NOMO-1 treated with DMSO at 0.1 percent for 48 hours (cell line): Measurements from ENCODE around the gene SARM1.
"Not testable (repeated sequence)": the region's sequence is repeated elsewhere in the genome, so short reads cannot be mapped to it uniquely, and the experiment has no call there.

Source experiments
- DNase-seq: peaks from one replicate; lab custom pipeline; 2025; ENCODE audit not compliant: unreplicated experiment; lab: John Stamatoyannopoulos, UW

SARM1 gene

DNA sequence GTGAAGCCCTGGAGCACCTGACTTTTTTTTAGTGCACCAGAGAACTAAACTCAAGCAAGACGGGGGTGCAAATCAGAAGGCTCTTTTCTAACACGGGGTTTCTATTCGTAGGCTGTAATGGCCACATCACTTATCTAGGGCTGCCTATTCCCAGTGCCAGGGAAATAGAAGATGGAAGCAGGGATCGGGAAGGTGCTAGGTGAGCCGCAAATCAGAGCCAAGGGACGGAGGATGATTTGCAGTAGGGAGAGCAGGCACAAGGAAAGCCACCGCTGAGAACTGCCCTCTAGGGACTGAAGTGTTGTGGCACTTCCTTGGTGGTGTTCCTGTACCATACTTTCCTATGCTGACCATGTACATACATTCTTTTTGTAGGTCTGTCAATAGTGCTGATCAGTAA lies 42.3 kb downstream of the SARM1 start:
- DNase-seq: no peak

DNA sequence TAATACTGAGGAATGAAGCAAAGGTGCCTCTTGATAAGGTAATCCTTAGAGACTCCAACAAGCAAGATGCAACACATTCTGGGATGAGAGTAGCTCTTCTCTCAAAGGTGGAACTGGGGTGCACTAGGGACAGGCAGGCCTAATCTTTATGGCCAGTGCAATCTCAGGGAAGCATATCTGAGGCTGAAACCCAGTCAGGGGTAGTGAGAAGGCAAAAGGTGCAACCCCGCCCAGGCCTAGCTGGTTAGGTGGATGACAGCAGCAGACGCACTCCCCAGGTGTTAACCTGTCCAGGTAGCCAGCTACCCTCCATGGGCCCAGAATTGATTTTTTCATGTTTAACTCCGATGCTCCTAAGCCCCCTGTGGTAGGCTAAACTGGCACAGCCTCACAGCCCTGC lies 44.4 kb downstream of the SARM1 start:
- DNase-seq: no peak

DNA sequence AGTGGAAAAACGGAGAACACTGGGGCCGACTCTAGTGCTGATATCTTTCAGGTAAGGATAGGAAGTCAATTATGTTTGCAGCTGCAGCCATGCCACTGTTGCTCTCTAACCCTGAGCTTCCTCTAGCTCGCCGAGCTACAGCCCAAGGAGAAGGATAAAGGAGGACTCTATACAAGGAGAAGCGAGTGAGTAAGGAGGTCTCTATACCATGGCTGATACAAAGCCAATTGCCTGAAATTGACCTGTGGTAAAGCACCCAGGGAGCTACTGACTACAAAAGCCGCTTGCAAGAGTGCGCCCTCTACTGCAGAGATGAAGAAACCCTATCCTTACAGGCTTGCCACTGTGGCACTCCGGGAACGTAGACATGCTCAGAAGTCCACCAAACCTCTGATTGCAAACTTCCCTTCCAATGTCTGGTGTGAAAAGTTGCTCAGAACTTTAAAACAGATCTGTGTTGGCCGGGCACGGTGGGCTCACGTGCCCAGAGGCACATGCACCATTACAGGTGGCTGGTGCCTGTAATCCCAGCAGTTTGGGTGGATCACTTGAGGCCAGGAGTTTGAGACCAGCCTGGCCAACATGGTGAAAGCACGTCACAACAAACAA lies 45.3 kb downstream of the SARM1 start:
- peak; percentile 78 for DNase-seq

DNA sequence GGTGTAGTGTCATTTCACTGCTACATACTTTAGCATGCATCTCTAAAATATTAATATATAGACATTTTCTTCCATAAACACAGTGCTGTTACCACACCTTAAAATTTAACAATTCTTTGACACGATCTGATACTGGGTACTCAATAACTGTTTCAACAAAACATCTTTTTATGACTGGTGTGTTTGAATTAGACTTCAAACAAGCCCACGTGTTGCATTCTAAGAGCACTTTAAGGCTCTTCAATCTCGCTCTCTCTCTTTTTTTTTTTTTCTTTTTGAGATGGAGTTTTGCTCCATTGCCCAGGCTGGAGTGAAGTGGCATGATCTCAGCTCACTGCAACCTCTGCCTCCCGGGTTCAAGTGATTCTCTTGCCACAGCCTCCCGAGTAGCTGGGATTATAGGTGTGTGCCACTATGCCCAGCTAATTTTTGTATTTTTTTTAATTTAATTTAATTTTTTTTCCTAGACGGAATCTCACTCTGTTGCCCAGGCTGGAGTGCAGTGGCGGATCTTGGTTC lies 50.4 kb downstream of the SARM1 start:
- no peak for DNase-seq

DNA sequence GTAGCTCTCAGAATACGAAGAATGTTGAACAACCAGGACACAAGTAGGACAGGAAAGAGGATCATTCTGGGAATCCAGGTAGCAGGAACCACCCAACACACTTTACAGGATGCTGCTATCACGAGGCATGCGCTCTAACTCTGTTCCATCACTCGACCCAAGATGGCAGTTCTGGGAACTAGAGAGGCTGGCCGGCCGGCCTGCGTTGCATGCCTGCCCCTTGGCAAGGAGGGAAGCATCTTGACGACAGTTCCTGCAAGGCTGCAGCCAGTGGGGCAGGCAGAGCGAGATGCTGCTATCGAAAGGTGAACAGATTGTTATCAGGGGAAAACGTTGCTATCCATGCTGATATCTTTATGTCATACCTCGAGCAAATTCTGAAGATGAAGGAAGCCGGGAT lies 53.7 kb downstream of the SARM1 start:
- DNase-seq: no peak

DNA sequence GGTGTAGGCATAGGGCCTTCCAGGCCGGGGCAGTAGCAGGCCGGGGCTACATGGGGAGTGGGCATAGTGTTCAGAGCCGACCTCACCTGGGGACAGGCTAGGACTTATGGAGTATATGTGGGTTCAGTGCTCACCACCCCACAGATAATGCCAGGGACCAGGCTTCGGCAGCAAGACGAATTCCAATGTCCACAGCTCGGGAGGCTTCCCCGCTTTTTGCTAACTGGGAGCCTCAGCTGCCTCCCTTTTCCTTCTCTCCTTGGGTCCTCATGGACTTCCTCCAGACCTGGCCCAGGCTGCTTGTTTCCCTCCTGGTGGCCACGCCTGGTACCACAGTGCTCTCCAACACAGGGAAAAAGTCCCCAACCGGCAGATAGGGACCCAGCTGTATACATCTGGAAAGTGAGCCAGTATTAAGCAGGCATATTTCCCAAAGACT lies 54.6 kb downstream of the SARM1 start:
- DNase-seq: no peak

DNA sequence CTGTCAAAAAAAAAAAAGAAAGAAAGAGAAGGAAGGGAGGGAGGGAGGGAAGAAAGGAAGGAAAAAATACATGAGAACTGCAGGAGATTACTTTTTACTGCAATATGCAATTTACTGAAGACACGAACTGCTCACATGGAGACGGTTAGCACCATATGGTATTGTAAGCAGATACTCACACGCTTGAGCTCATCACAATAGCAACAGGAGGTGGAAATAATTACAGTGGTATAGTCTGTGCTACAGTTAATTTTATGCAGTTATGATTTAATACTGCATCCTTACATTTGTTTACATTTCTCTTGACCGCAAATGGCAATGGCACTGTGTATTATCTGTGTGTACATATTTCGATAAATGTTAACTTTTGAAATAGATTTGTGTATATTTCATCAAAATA lies 55.9 kb downstream of the SARM1 start:
- no peak for DNase-seq

DNA sequence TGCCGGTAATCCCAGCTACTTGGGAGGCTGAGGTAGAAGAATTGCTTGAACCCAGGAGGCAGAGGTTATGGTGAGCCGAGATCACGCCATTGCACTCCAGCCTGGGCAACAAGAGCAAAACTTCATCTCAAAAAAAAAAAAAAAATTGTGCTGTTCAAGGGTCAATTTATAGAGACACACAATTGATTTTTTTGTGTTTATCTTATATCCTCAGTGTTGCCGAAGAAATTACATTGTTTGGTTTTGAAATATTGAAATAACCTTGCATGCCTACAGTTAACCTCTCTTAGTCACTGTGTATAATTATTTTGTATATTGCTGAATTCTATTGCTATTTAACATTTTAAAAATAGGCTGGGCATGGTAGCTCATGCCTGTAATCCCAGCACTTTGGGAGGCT lies 56.5 kb downstream of the SARM1 start:
- not testable (repeated sequence) for DNase-seq

DNA sequence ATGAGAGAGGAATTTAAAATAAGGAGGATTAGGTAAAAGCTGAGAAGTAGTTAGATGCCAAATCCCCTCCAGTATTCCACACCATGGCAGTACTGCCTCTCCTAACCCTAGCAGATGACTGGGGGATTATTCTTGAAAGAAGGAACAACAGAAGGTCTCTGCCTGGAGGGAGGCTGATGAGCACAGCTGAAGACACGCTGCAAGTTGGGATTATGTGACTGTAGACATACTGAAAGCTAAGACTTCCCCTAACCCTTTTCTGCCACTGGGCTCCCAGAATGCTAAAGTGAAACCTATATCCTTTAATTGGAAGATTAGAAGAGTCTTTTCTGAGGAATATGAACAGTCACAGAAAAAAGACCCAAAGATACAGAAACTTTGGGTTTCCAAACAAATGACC lies 62.2 kb downstream of the SARM1 start:
- DNase-seq: no peak

DNA sequence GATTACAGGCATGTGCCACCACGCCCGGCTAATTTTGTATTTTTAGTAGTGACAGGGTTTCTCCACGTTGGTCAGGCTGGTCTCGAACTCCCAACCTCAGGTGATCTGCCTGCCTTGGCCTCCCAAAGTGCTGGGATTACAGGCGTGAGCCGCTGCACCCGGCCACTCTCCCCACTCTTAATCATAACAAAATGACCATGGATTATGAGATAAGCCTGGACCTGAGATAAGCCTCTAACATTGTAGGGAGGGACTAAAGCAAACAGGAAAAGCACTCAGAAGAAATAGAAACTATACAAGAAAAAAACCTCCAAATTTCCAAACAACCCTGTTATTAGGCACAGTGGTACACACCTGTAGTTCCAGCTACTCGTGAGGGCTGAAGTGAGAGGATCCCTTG lies 62.8 kb downstream of the SARM1 start:
- DNase-seq: not testable (repeated sequence)

DNA sequence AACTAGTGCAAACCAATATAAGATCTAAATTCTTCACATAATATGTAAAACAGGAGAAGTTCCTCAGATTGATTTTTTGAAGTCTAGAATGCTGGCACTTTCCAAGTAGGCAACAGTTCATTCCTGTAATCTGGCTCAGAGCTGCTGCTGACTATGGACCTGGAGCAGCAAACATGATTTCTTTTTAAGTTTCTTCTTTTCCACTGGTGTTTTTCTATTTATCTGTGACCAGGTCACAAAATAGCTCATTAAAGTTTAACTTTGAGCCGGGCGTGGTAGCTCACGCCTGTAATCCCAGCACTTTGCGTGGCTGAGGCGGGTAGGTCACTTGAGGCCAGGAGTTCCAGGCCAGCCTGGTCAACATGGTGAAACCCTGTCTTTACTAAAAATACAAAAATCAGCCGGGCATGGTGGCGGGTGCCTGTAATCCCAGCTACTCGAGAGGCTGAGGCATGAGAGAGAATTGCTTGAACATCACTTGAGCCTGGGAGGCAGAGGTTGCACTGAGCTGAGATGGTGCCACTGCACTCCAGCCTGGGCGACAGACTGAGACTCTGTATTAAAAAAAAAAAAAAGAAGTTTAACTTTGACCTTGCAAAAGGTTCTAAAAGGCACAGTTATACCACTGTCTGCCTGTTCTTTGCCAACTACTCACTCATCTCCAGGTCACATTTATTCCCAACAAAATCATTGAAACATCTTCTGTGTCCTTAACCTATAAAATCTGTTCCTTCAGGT lies 72.6 kb downstream of the SARM1 start:
- DNase-seq: no peak

DNA sequence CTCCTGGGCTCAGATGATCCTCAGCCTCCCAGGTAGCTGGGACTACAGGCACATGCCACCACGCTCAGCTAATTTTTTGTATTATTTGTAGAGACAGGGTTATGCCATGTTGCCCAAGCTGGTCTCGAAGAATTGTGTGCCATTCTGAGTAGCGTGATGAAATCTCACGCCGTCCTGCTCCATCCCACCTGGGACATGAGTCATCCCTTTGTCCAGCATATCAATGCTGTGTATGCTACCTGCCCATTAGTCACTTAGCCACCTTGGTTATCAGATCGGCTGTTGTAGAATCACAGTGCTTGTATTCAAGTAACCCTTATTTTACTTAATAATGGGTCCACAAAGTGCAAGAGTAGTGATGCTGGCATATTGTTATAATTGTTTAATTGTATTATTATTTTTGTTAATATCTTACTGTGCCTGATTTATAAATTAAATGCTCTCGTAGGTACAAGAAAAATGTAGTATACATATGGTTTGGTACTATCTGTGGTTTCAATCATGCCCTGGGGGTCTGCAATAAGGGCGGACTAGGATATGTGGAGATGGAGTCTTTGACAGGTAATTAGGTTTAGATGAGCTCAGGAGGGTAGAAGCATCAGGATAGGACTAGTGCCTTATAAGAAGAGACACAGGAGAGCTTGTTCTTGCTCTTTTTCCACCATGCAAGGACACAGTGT lies 75.4 kb downstream of the SARM1 start:
- no peak for DNase-seq

DNA sequence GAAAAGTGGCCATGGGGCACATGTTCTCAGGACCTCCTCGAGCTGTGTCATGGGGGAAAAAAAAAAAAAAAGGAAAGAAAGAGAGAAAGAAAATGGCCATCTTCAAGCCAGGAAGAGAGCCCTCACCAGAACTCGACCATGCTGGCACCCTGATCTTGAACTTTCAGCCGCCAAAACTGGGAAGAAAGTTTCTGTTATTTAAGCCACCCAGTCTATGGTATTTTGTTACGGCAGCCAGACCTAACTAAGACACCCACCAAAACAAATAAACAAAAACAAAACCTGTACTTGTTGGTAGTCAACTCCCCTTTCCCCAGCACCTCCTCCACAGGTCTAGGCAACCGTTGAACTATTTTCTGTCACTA lies 75.9 kb downstream of the SARM1 start:
- no peak for DNase-seq

DNA sequence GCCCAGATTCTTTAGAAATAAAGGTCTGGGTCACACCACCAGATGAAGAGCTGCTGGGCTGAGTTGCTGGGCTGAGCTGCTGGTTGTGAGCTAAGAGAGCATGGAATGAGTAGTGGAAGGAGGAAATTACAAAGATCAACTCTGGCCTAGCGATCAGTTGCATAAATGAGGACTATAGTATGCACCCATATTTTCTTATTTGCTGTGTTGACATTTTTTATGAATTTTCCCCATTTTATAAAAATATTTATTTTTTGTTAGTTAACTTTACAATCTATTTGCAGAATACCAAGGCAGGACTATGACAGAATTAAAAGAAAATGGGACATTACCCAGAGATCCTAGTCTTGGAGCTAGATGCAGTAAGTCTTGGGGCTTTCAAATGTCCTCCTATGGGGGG lies 78.4 kb downstream of the SARM1 start:
- DNase-seq: no peak
